ENCODE measurements around the gene EMP3.

DNA sequence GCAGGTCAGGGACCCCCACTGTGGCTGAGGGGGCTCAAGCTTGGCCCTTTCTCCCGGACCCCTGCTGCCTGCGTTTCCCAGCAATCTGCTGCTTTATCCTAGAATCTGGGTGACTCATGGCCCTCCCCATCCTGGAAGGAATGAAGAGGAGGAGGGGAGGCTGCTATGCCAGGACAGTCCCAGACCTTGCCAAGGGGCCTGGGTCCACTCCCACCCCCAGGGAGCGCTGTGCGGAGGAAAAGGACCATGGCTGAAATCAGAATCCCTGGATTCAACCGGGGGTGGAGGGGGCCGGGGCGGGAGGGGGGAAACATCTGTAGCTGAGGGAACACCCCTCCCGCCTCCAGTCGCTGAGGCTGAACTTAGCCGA is 35.0 kb upstream of the EMP3 start:
- TF ChIP-seq, protein P1, sequence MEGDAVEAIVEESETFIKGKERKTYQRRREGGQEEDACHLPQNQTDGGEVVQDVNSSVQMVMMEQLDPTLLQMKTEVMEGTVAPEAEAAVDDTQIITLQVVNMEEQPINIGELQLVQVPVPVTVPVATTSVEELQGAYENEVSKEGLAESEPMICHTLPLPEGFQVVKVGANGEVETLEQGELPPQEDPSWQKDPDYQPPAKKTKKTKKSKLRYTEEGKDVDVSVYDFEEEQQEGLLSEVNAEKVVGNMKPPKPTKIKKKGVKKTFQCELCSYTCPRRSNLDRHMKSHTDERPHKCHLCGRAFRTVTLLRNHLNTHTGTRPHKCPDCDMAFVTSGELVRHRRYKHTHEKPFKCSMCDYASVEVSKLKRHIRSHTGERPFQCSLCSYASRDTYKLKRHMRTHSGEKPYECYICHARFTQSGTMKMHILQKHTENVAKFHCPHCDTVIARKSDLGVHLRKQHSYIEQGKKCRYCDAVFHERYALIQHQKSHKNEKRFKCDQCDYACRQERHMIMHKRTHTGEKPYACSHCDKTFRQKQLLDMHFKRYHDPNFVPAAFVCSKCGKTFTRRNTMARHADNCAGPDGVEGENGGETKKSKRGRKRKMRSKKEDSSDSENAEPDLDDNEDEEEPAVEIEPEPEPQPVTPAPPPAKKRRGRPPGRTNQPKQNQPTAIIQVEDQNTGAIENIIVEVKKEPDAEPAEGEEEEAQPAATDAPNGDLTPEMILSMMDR (conservative IDR thresholded peaks at IDR 0.05; ENCODE audit: low read length), result no peak
- no peak for TF ChIP-seq EZH2phosphoT487 (IDR thresholded peaks at IDR 0.05; ENCODE audit: borderline replicate concordance, low read depth, low read length)
